AG04450 (cell line): ENCODE measurements around the gene TIMP3. TPM values are rescaled to one million over a fixed set of nuclear protein-coding genes. Genes with fewer than 3 reads are reported as not detected.
A peak's percentile ranks its signal among the peaks of the same experiment; 100 is the strongest.

Experiments
- CTCF ChIA-PET: fragments of 300-600, 350-600 bp; formaldehyde crosslinking; extraction: SDS; loops from one replicate; lab custom pipeline; 2022; ENCODE audit warnings: antibody characterized with exemption, inconsistent platforms; lab: Charles Lee
- POLR2A ChIA-PET: fragments of 350-600 bp; formaldehyde crosslinking; extraction: SDS; loops from one replicate; lab custom pipeline; 2021; ENCODE audit warnings: antibody characterized with exemption, inconsistent platforms; lab: Yijun Ruan, JAX
- DNase-seq: peaks from one replicate; pipeline ENCODE4 v3.0.0-alpha.2; 2011; ENCODE audit warnings: low read depth, low spot score
- H3K27ac ChIP-seq: one replicate; pipeline ENCODE4 v1.5.1; 2012; ENCODE audit warnings: low read depth, low read length, control low read depth
- H3K27me3 ChIP-seq: one replicate; pipeline ENCODE4 v1.6.0; 2012; ENCODE audit warnings: low read length; ENCODE audit not compliant: control insufficient read depth, insufficient read depth
- H3K4me3 ChIP-seq: 2 replicates; pipeline ENCODE4 v1.5.1; 2011; ENCODE audit warnings: mild to moderate bottlenecking, low read depth, low read length, control low read depth
- H3K9me3 ChIP-seq: 2 replicates; pipeline ENCODE4 v1.5.1; 2012; ENCODE audit warnings: low read length; ENCODE audit not compliant: control insufficient read depth, insufficient read depth
- CTCF ChIP-seq: IDR thresholded peaks from 2 replicates; pipeline ENCODE4 v1.5.1; 2011; ENCODE audit warnings: low read depth, low read length, control low read depth, inconsistent platforms
- polyA plus RNA-seq: library from polyadenylated mRNA; depleted of rRNA; stranded (reverse); fragments of >200 nt; gene quantifications from 2 replicates; pipeline ENCODE4 v1.2.3, GENCODE V29; 2011

The TIMP3 gene
- polyA plus RNA-seq, 1 experiment: 486 TPM

GRCh38 chr22:32818446-32819115 is 17.1 kb downstream of the TIMP3 start:
- ChIA-PET CTCF (interaction anchor here (1.1 to 1.5 kb wide), 2 partner anchors 9 to 15 kb away, joined by 3 to 6 read pairs; no protein-coding TSS in a partner anchor), POLR2A (interaction anchor here (1.4 kb wide), 1 partner anchor 17 kb away, joined by 3 read pairs; the partner anchor contains the start of gene TIMP3)
- DNase-seq: no peak
- TF ChIP-seq CTCF: no peak
- Histone ChIP-seq H3K4me3 (no peak overlapping the region), H3K27me3 (no peaks in the 10 kb centered on the region), H3K27ac (no peak overlapping the region), H3K9me3 (no peaks in the 10 kb centered on the region)

- CTCF ChIA-PET: interaction anchor here (1.0 to 1.5 kb wide), 3 partner anchors 8 to 22 kb away, joined by 3 to 6 read pairs (median 4); no protein-coding TSS in a partner anchor
Measured at GRCh38 chr22:32819120-32819519, 17.6 kb downstream of the TIMP3 start.

GRCh38 chr22:32820131-32821119 is 18.9 kb downstream of the TIMP3 start:
- no peak for DNase-seq
- Histone ChIP-seq H3K27ac (peak overlapping the region; percentile 31), H3K9me3 (no peaks in the 10 kb centered on the region), H3K4me3 (no peak overlapping the region), H3K27me3 (no peaks in the 10 kb centered on the region)
- ChIA-PET POLR2A (interaction anchor here (1.1 to 1.4 kb wide), 2 partner anchors 17 to 19 kb away, joined by 3 read pairs; partner anchors contain the start of gene TIMP3), CTCF (interaction anchor here (1.0 kb wide), 1 partner anchor 24 kb away, joined by 4 read pairs; no protein-coding TSS in a partner anchor)
- no peak for TF ChIP-seq CTCF

More at GRCh38 chr22:32819120-32819519, 17.6 kb downstream of the TIMP3 start:
- H3K27ac ChIP-seq: no peak overlapping the region
- H3K4me3 ChIP-seq: no peak overlapping the region
- DNase-seq: no peak
- TF ChIP-seq CTCF: no peak
- POLR2A ChIA-PET: interaction anchor here (1.4 kb wide), 1 partner anchor 18 kb away, joined by 3 read pairs; the partner anchor contains the start of gene TIMP3
- H3K27me3 ChIP-seq: no peaks in the 10 kb centered on the region
- no peaks in the 10 kb centered on the region for H3K9me3 ChIP-seq

- CTCF ChIA-PET: no interaction called here
- Histone ChIP-seq H3K9me3 (no peaks in the 10 kb centered on the region), H3K27me3 (no peaks in the 10 kb centered on the region), H3K27ac (no peak overlapping the region), H3K4me3 (no peak overlapping the region)
- no peak for DNase-seq
- POLR2A ChIA-PET: interaction anchor here (1.1 kb wide), 1 partner anchor 19 kb away, joined by 3 read pairs; no protein-coding TSS in a partner anchor
- no peak for TF ChIP-seq CTCF
Measured at GRCh38 chr22:32822179-32822877, 20.8 kb downstream of the TIMP3 start.
